Suppressor macrophage (primary cell): ENCODE measurements around the gene NEBL.
A peak's percentile ranks its signal among the peaks of the same experiment; 100 is the strongest.

ENCODE experiments used
- DNase-seq, 4 experiments: peaks; one replicate each; pipeline ENCODE4 v3.0.0-alpha.2; 2020 to 2022

The NEBL gene

GRCh38 chr10:20771051-20771450, 126.1 kb downstream of the NEBL start:
- peak; percentile 23 to 41 (median 30) for DNase-seq

- DNase-seq, result no peak
These were observed 127.6 kb downstream of the NEBL start for GRCh38 chr10:20769481-20769880.

GRCh38 chr10:20768843-20769242, 128.3 kb downstream of the NEBL start:
- peak in 3 of 4 experiments; percentile 19 to 44 (median 32) for DNase-seq

- no peak for DNase-seq
These were observed 130.1 kb downstream of the NEBL start for GRCh38 chr10:20767028-20767427.

- no peak for DNase-seq
These were observed 132.0 kb downstream of the NEBL start for GRCh38 chr10:20765066-20765465.

- no peak for DNase-seq
These were observed 136.7 kb downstream of the NEBL start for GRCh38 chr10:20760460-20760859.

- no peak for DNase-seq
These were observed 148.6 kb downstream of the NEBL start for GRCh38 chr10:20748551-20748950.

GRCh38 chr10:20747782-20748181, 149.3 kb downstream of the NEBL start:
- no peak for DNase-seq

GRCh38 chr10:20746856-20747255, 150.3 kb downstream of the NEBL start:
- DNase-seq, result no peak

- DNase-seq, result no peak
These were observed 151.3 kb downstream of the NEBL start for GRCh38 chr10:20745556-20746375.

- no peak for DNase-seq
These were observed 152.3 kb downstream of the NEBL start for GRCh38 chr10:20744821-20745220.

GRCh38 chr10:20743942-20744341, 153.2 kb downstream of the NEBL start:
- no peak for DNase-seq

GRCh38 chr10:20742737-20743541, 154.2 kb downstream of the NEBL start:
- DNase-seq, result no peak

- no peak for DNase-seq
These were observed 157.0 kb downstream of the NEBL start for GRCh38 chr10:20740120-20740519.

- no peak for DNase-seq
These were observed 160.0 kb downstream of the NEBL start for GRCh38 chr10:20737107-20737506.
